Neuronal stem cell (in vitro differentiated cells): ENCODE measurements around the gene SEC14L3.

Experiments
- DNase-seq: peaks from one replicate; pipeline ENCODE4 v3.0.0-alpha.2; 2013; ENCODE audit warnings: low spot score
- H2AFZ ChIP-seq: one replicate; pipeline ENCODE4 v1.6.1; 2013; ENCODE audit warnings: mild to moderate bottlenecking, low read length, inconsistent platforms
- H2AK5ac ChIP-seq: 2 replicates; pipeline ENCODE4 v1.6.1; 2013; ENCODE audit warnings: low read depth, mild to moderate bottlenecking, inconsistent platforms, low read length, moderate library complexity, mixed read lengths
- H2BK120ac ChIP-seq: 2 replicates; pipeline ENCODE4 v1.6.1; 2013; ENCODE audit warnings: low read depth, mild to moderate bottlenecking, inconsistent platforms, low read length, moderate library complexity, mixed read lengths
- H2BK12ac ChIP-seq: one replicate; pipeline ENCODE4 v1.6.1; 2013; ENCODE audit warnings: low read length, inconsistent platforms
- H2BK15ac ChIP-seq: 2 replicates; pipeline ENCODE4 v1.6.1; 2013; ENCODE audit warnings: mild to moderate bottlenecking, low read length, inconsistent platforms, mixed read lengths
- H2BK5ac ChIP-seq: one replicate; pipeline ENCODE4 v1.6.1; 2013; ENCODE audit warnings: inconsistent platforms, mild to moderate bottlenecking, low read length, moderate library complexity
- H3K14ac ChIP-seq: one replicate; pipeline ENCODE4 v1.6.1; 2013; ENCODE audit warnings: low read length, inconsistent platforms
- H3K18ac ChIP-seq: 2 replicates; pipeline ENCODE4 v1.6.1; 2013; ENCODE audit warnings: low read length, inconsistent platforms
- H3K23ac ChIP-seq: 2 replicates; pipeline ENCODE4 v1.6.1; 2013; ENCODE audit warnings: low read depth, mild to moderate bottlenecking, mixed read lengths, low read length, inconsistent platforms; ENCODE audit not compliant: poor library complexity
- H3K27ac ChIP-seq: replicated peaks from 3 replicates; pipeline ENCODE4 v1.5.1; 2013; ENCODE audit warnings: low read length, inconsistent platforms
- H3K27me3 ChIP-seq, 3 experiments: 2 replicates each; pipeline ENCODE4 v1.6.1; 2013; ENCODE audit warnings: low read length in 3 of 3, mild to moderate bottlenecking in 2 of 3, inconsistent platforms in 1 of 3, low read depth in 1 of 3, mixed read lengths in 1 of 3, moderate library complexity in 1 of 3; ENCODE audit not compliant: control insufficient read depth in 3 of 3, insufficient read depth in 3 of 3
- H3K36me3 ChIP-seq, 2 donors: replicated peaks in 1 of 2; 2 replicates each; pipeline ENCODE4 v1.6.1; 2013; ENCODE audit warnings: low read length in 2 of 2; ENCODE audit not compliant: control insufficient read depth in 2 of 2, insufficient read depth in 2 of 2
- H3K4ac ChIP-seq: 2 replicates; pipeline ENCODE4 v1.6.1; 2013; ENCODE audit warnings: inconsistent platforms, mild to moderate bottlenecking, low read length, moderate library complexity
- H3K4me1 ChIP-seq, 2 donors: 1 replicate in 1 of 2; 2 replicates in 1 of 2; pipeline ENCODE4 v1.6.1; 2013; ENCODE audit warnings: low read length in 2 of 2, low read depth in 1 of 2; ENCODE audit not compliant: control insufficient read depth in 2 of 2, insufficient read depth in 1 of 2
- H3K4me2 ChIP-seq: one replicate; pipeline ENCODE4 v1.6.1; 2013; ENCODE audit warnings: mild to moderate bottlenecking, low read length, inconsistent platforms; ENCODE audit not compliant: insufficient read depth, poor library complexity, severe bottlenecking
- H3K4me3 ChIP-seq, 2 donors: 2 replicates each; pipeline ENCODE4 v1.5.1; 2013; ENCODE audit warnings: low read length in 2 of 2, mild to moderate bottlenecking in 2 of 2, inconsistent platforms in 1 of 2, moderate library complexity in 1 of 2
- H3K79me1 ChIP-seq: one replicate; pipeline ENCODE4 v1.6.1; 2013; ENCODE audit warnings: low read depth, mild to moderate bottlenecking, inconsistent platforms, low read length, moderate library complexity
- H3K9ac ChIP-seq: one replicate; pipeline ENCODE4 v1.6.1; 2013; ENCODE audit warnings: mild to moderate bottlenecking, low read depth, low read length, inconsistent platforms; ENCODE audit not compliant: poor library complexity
- H3K9me3 ChIP-seq, 2 donors: replicated peaks in 1 of 2; 2 replicates each; pipeline versions ENCODE3 to v1.6.1; 2013; ENCODE audit warnings: low read length in 2 of 2, mild to moderate bottlenecking in 2 of 2, inconsistent platforms in 1 of 2, low read depth in 1 of 2, mixed read lengths in 1 of 2, moderate library complexity in 1 of 2; ENCODE audit not compliant: control insufficient read depth in 2 of 2, insufficient read depth in 1 of 2
- H4K8ac ChIP-seq: one replicate; pipeline ENCODE4 v1.6.1; 2013; ENCODE audit warnings: low read depth, mild to moderate bottlenecking, inconsistent platforms, low read length, moderate library complexity
- H4K91ac ChIP-seq: one replicate; pipeline ENCODE4 v1.6.1; 2013; ENCODE audit warnings: low read length, low read depth, mild to moderate bottlenecking, inconsistent platforms; ENCODE audit not compliant: poor library complexity
- WGBS, 2 donors: extraction: QIAGEN DNeasy Blood & Tissue Kit; methylation state at CpG; one replicate each; pipeline ENCODE4 v1.1.7; 2013; ENCODE audit warnings: missing lambda C conversion rate in 2 of 2, mixed read lengths in 1 of 2; ENCODE audit not compliant: insufficient read length in 2 of 2, insufficient replicate concordance in 1 of 2; ENCODE audit errors: extremely low coverage in 2 of 2; 5-methylcytosine and 5-hydroxymethylcytosine counted together

SEC14L3 gene

DNA sequence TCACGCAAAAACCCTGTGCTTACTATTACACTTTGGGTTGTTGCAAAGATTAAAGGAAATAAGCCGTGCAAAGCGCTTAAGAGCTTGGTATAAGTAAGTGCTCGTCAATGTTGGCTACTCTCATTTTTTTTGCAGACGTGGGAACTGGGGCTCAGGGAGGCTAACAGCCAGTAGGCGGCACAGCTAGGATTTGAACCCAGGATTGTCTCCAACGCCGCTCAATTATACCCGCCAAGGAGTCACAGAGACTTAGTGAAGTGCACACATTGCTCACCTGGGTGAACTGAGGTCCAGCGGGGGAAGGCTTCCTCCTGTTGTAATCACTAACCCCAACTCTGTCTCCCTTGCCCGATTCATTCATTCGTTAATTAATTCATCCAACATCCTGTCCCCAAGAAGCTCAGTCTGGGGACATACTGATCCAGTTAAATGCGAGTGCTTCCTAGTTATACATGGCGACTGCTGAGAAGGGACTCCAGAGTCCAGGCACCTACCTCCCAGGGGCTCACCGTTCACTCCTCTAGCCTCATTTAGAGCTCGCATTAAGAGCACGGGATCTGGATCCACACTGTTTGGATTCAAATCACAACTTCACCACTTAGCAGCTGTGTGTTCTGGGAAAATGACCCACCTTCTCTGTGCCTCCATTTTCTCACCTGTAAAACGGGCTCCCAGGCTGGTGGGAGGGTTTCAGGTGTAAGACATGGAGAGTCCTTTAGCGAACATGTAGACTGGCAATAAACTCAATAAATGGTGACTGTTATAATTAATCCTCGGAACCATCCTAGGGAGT, 47.1 kb downstream of the SEC14L3 start:
- peak overlapping the region; percentile 87 for H3K27ac ChIP-seq
- H2AFZ ChIP-seq = peak overlapping the region; percentile 85
- H2BK120ac ChIP-seq = no peak overlapping the region
- no peak for DNase-seq
- H3K9ac ChIP-seq = peak overlapping the region; percentile 15
- H3K4me2 ChIP-seq = peak overlapping the region; percentile 48
- H4K91ac ChIP-seq = no peak overlapping the region
- no peak overlapping the region for H4K8ac ChIP-seq
- H2BK15ac ChIP-seq = no peak overlapping the region
- no peak overlapping the region for H3K4ac ChIP-seq
- no peaks in the 10 kb centered on the region for H3K9me3 ChIP-seq
- no peak overlapping the region for H3K14ac ChIP-seq
- no peak overlapping the region for H2BK5ac ChIP-seq
- peaks cover 1 to 20% of the 10 kb centered on the region in 2 donors for H3K36me3 ChIP-seq
- H3K18ac ChIP-seq = no peak overlapping the region
- H3K23ac ChIP-seq = no peak overlapping the region
- H3K27me3 ChIP-seq = no peaks in the 10 kb centered on the region
- H2AK5ac ChIP-seq = no peak overlapping the region
- peaks cover 21 to 40% of the 10 kb centered on the region in 2 donors for H3K4me1 ChIP-seq
- H2BK12ac ChIP-seq = no peak overlapping the region
- peak overlapping the region; percentile 71 to 84 for H3K4me3 ChIP-seq
- peaks cover 2% of the 10 kb centered on the region for H3K79me1 ChIP-seq
- no CpG with 5 or more reads among the region's 20 CpGs for WGBS, 2 donors

DNA sequence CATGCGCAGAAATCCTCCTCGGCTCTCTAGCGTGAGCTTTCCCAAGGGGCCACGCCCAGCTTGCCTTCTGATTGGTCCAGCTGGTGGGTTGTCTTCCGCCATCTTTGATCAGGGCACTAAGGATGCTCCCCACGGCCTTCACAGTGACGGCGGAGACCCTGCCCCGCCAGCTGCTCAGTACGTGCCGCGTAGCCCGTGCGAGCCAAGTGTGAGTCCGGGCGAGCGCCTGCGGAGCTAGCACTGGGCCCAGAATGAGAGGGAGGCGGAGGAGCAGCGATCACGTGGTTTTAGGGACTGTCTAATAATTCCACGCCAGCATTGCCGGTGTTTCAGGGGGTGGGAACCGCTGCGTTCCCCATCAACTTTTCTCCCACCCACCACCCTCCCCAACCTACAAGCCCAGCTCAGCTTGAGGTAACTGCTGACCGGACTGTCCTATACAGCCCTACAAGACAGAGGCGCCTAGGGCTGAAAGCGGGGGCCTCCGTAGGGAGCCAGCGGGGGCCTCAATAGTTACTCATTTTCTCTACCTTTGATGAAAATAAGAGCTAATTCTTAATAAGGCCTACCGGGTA, 47.8 kb downstream of the SEC14L3 start:
- Histone ChIP-seq H2BK12ac (no peak overlapping the region), H3K9me3 (no peaks in the 10 kb centered on the region), H3K4me2 (peak overlapping the region; percentile 48), H2BK15ac (no peak overlapping the region), H4K8ac (no peak overlapping the region), H2AFZ (peak overlapping the region; percentile 85), H4K91ac (no peak overlapping the region), H3K23ac (peak overlapping the region; percentile 57), H2BK5ac (no peak overlapping the region), H3K4ac (no peak overlapping the region), H3K27me3 (no peaks in the 10 kb centered on the region), H3K14ac (no peak overlapping the region), H2BK120ac (no peak overlapping the region), H2AK5ac (no peak overlapping the region), H3K79me1 (peaks cover 2% of the 10 kb centered on the region), H3K9ac (no peak overlapping the region), H3K4me1 (peaks cover 21 to 40% of the 10 kb centered on the region in 2 donors), H3K4me3 (peak overlapping the region; percentile 71 to 84), H3K27ac (peak overlapping the region; percentile 90), H3K18ac (no peak overlapping the region), H3K36me3 (peaks cover 1 to 22% of the 10 kb centered on the region in 2 donors)
- WGBS, 2 donors = no CpG with 5 or more reads among the region's 31 CpGs
- peak; percentile 99 for DNase-seq

DNA sequence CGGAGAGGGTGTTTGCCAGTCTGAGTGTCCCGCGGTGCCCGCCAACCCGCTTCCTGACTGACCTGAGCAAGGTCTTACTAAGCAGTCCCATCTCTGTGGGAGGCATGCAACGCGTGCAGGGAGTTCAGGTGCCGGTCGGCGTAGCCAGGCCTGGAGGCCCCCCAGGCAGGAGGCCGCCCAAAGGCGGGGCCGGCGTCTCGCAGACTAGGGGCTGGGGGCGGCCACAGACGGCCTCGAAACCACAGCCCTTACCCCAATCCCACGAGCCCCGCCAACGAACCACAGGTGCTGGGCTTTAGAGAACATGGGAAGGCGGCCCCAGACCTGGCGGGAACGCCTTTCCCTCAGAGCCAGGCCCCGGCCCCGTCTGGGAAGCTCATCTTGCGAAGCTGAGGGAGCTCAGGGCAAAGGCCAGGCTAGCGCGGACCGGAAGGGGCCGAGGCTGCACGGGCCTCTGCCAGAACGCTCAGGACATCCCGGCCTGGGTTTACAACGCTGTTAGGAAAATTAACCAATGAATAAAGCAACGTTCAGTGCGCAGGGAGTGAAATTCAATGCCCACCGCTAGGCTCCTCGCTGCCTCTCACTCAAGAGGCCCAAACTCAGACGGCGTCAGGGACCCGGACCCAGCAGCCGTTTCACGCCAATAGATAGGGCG, 48.4 kb downstream of the SEC14L3 start:
- peak overlapping the region; percentile 75 for H2BK15ac ChIP-seq
- peak overlapping the region; percentile 83 for H3K14ac ChIP-seq
- peak overlapping the region; percentile 85 for H2AFZ ChIP-seq
- peak overlapping the region; percentile 87 for H3K9ac ChIP-seq
- peak overlapping the region; percentile 86 for H2AK5ac ChIP-seq
- no peaks in the 10 kb centered on the region for H3K9me3 ChIP-seq
- H4K91ac ChIP-seq = no peak overlapping the region
- peak overlapping the region; percentile 76 for H2BK5ac ChIP-seq
- no peaks in the 10 kb centered on the region for H3K27me3 ChIP-seq
- peak overlapping the region; percentile 95 for H3K18ac ChIP-seq
- peak overlapping the region; percentile 18 for H2BK120ac ChIP-seq
- H4K8ac ChIP-seq = no peak overlapping the region
- WGBS, 2 donors = no CpG with 5 or more reads among the region's 45 CpGs
- H3K4me1 ChIP-seq = peaks cover 21 to 40% of the 10 kb centered on the region in 2 donors
- peak overlapping the region; percentile 50 for H3K23ac ChIP-seq
- H3K27ac ChIP-seq = peak overlapping the region; percentile 90
- H3K4ac ChIP-seq = peak overlapping the region; percentile 41
- H3K79me1 ChIP-seq = peaks cover 2% of the 10 kb centered on the region
- peak overlapping the region; percentile 81 to 84 for H3K4me3 ChIP-seq
- no peak for DNase-seq
- no peak overlapping the region for H2BK12ac ChIP-seq
- H3K36me3 ChIP-seq = peaks cover under 1 to 25% of the 10 kb centered on the region in 2 donors
- H3K4me2 ChIP-seq = peak overlapping the region; percentile 72
